GM15510 (cell line): ENCODE data around the gene CRIP1.
A peak's percentile ranks its signal among the peaks of the same experiment; 100 is the strongest.

ENCODE experiments used
- POLR2A ChIP-seq: IDR thresholded peaks from 3 replicates; pipeline ENCODE4 v1.6.1; 2011; ENCODE audit warnings: borderline replicate concordance; ENCODE audit not compliant: insufficient read length; ENCODE audit errors: extremely low read depth

CRIP1 gene

GRCh38 chr14:105507247-105507646, 20.6 kb downstream of the CRIP1 start:
- no peak for TF ChIP-seq POLR2A

- TF ChIP-seq POLR2A = no peak
Observed at GRCh38 chr14:105508069-105508468, 21.4 kb downstream of the CRIP1 start.

DNA sequence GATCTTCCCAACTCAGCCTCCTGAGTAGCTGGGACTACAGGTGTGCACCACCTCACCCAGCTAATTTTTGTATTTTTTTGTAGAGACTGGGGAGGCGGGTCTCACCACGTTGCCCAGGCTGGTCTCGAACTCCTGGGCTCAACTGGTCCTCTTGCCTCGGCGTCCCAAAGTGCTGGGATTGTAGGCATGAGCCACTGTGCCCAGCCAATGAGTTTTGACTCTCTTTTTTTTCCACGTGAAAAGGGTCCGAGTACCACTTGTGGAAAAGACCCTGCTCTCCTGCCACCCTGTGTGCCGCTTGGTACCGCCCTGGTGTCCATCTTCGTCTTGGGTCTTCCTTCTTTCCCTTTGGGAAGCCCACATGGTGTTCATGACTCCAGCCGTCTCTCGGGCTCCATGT, 21.9 kb downstream of the CRIP1 start:
- no peak for TF ChIP-seq POLR2A

DNA sequence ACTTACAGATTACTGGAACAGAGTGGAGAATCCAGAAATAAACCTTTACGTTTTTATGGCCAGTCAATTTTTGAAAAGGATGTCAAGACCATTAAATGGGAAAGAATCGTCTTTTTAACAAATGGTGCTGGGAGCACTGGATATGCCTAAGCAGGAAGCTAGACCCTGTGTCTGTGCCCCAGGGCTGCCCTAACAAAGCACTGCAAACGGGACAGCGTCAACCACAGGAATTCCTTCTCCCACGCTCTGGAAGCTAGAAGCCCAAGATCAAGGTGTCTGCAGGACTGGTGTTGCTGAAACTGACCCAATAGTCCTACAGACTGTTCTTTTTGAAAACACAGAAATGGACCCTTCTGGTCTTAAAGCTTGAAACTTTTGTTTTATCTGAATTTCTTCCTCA, 30.4 kb downstream of the CRIP1 start:
- TF ChIP-seq POLR2A = no peak

DNA sequence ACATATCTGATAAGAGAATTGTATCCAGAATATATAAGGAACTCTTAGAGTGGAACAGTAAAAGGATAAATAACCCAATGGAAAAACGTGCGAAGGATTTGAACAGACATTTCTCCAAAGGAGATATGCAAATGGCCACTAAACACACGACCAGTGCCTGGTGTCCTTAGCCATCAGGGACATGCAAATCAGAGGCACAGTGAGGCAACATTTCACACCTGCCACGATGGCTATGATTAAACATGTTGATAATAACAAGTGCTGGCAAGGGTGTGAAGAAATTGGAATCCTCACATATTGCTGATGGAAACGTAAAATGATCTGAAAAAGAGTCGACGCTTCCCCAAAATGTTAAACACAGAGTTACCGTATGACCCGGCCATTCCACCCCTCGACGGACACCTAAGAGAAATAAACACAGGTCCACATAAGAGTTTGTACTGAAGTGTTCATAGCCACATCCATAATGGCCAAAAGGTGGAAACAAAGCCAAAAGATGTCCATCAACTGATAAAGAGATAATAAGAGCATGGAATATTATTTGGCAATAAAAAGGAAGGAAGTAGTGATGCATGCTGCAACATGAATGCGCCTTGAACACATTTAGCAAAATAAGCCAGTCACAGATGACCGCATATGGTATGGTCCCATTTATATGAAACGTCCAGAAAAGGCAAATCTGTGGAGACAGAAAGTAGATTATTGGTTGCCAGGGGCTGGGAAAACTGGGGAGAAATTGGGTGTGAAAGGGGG, 33.4 kb downstream of the CRIP1 start:
- no peak for TF ChIP-seq POLR2A

DNA sequence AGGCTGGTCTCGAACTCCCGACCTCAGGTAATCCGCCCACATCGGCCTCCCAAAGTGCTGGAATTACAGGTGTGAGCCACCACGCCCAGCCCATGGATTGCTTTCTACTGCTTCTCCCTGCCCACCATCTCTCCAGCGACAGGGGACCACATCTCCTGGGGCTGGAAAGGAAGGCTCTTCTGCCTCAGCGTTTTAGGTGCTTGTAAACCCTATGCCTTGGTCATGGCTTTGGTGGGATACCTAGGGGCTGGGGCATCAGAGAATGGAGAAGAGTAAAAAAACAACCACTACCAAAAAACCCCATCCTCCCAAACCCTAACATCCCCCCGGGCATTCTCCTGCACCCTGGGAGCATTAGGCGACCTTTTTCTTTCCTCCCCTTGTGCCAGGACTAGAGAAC, 38.6 kb downstream of the CRIP1 start:
- no peak for TF ChIP-seq POLR2A

DNA sequence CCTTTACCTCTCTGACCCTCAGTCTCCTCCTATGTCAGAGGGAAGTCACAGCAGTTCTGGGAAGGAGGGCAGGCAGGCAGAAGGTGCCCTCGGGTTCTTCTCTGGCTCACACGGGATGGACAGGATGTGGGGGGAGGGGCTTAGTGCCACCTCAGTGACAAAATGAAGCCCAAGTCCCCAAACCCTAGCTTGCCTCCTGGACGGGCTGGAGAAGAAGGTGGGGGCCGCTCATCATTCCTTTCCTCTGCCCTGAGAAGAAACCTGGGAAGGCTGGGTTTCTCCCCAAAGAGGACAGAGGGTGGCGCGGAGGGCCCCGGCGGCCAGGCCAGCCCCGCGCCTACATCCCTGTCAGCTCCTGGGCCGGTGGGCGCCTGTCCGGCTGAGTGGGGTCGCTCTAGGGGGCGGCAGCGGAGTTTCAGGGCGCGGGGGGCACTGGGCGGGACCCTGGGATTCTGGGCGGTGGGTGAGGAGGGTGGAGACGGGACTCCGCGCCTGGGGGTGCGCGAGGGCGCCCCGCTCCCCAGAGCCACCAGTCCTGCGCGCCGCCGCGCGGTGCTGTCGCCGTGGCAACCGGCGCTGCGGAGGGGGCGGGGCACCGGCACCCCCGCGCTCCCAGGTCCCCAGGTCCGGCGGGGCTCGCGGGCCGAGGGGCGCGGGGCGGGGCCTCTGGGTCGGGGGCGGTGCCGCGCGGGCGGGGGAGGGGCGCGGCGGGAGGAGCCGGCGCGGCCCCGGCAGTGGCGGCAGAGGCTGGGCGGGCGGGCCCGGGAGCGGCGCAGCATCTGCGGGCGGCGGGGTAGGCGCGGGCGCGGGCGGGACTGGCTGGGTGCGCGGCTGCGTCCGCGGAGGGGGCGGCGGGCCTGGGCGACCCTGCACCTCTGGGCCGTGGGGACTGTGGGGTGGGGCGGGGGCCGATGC, 39.4 kb downstream of the CRIP1 start, which contains the start of gene TMEM121:
TMEM121 (plus strand) TSS at position 723 of the 915 bp plus-strand sequence. CDS start 2,252 bp downstream, outside the sequence.
- no peak for TF ChIP-seq POLR2A

GRCh38 chr14:105526776-105527380, 40.2 kb downstream of the CRIP1 start:
- no peak for TF ChIP-seq POLR2A

- no peak for TF ChIP-seq POLR2A
Observed at GRCh38 chr14:105527381-105527825, 40.7 kb downstream of the CRIP1 start.

DNA sequence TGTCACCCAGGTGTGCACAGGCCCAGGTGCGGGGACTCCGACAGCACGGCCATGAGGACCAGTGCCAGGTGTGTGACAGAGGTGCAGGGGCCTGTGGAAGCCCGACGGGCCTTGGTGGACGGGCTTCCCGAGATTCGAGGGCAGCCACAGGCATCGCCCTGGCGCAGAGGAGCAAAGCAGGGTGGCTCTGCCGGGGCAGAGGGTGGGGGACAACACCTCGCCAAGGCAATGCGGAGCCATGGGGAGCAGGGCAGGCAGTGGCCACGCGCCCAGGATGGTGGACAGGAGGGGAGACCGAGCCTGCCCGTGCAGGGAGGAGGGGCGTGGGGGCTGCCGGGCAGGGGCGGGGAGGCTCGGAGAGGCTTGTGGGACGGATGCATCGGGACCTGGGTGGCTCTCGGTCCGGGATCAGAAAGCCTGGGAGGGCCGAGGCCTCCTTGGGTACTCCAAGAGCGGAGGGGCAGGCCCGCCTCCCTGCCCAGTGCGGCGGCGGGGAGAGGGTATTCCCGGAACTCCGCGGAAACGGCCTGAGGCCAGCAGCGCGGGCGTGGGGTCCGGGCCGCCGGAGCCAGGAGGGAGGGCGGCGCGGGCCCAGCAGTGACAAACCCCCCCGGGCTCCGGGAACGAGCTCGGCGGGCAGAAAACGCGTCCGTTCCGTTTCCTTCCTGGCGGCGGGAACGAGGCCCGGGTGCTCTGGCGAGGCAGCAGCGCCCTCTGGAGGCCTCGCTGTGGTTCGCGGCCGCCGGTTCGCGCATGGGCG, 41.3 kb downstream of the CRIP1 start:
- TF ChIP-seq POLR2A = no peak

DNA sequence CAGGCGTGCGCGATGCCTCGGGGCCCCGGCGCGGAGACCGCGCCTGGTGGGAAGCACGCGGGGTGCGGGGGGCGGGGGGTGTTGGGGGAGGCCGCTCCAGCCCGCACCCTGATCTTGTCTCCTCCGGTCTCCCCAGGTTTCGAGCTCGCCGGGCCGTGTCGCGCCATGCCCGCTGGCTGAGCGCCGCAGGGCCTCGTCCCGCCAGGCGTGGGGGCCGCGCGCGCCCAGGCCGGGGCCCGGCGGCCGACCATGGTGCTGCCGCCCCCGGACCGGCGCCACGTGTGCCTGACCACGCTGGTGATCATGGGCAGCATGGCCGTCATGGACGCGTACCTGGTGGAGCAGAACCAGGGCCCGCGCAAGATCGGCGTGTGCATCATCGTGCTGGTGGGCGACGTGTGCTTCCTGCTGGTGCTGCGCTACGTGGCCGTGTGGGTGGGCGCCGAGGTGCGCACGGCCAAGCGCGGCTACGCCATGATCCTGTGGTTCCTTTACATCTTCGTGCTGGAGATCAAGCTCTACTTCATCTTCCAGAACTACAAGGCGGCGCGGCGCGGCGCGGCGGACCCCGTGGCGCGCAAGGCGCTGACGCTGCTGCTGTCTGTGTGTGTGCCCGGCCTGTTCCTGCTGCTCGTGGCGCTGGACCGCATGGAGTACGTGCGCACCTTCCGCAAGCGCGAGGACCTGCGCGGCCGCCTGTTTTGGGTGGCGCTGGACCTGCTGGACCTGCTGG, 42.1 kb downstream of the CRIP1 start:
- TF ChIP-seq POLR2A = peak; percentile 7

DNA sequence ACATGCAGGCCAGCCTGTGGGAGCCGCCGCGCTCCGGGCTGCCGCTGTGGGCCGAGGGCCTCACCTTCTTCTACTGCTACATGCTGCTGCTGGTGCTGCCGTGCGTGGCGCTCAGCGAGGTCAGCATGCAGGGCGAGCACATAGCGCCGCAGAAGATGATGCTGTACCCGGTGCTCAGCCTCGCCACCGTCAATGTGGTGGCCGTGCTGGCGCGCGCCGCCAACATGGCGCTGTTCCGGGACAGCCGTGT, 42.6 kb downstream of the CRIP1 start:
- no peak for TF ChIP-seq POLR2A

- TF ChIP-seq POLR2A = no peak
Observed at GRCh38 chr14:105529569-105530284, 43.0 kb downstream of the CRIP1 start.
